ENCODE data around the gene FAM3B.

The FAM3B gene

GRCh38 chr21:41369920-41370839 lies 53.6 kb downstream of the FAM3B start:
- DNase-seq: no peak

- DNase-seq: no peak
Observed at GRCh38 chr21:41370840-41371684, 54.5 kb downstream of the FAM3B start.

- DNase-seq: no peak
Observed at GRCh38 chr21:41371685-41372030, 55.1 kb downstream of the FAM3B start.

GRCh38 chr21:41373253-41373652 lies 56.7 kb downstream of the FAM3B start:
- DNase-seq: no peak

GRCh38 chr21:41373763-41374162 lies 57.2 kb downstream of the FAM3B start:
- DNase-seq: no peak

GRCh38 chr21:41374177-41374712 lies 57.6 kb downstream of the FAM3B start:
- DNase-seq: no peak

- DNase-seq: no peak
Observed at GRCh38 chr21:41374867-41375533, 58.4 kb downstream of the FAM3B start.

GRCh38 chr21:41375875-41376274 lies 59.3 kb downstream of the FAM3B start:
- no peak for DNase-seq

- DNase-seq: no peak
Observed at GRCh38 chr21:41377715-41378114, 61.1 kb downstream of the FAM3B start.

- DNase-seq: no peak
Observed at GRCh38 chr21:41378849-41379248, 62.2 kb downstream of the FAM3B start.

GRCh38 chr21:41379901-41380300 lies 63.3 kb downstream of the FAM3B start:
- no peak for DNase-seq

- no peak for DNase-seq
Observed at GRCh38 chr21:41381731-41382130, 65.1 kb downstream of the FAM3B start.

GRCh38 chr21:41387042-41387819 lies 70.6 kb downstream of the FAM3B start:
- DNase-seq: no peak

GRCh38 chr21:41387824-41388223 lies 71.2 kb downstream of the FAM3B start:
- no peak for DNase-seq

- no peak for DNase-seq
Observed at GRCh38 chr21:41388259-41388658, 71.7 kb downstream of the FAM3B start.

GRCh38 chr21:41390043-41390639 lies 73.5 kb downstream of the FAM3B start:
- DNase-seq: no peak

- no peak for DNase-seq
Observed at GRCh38 chr21:41393876-41394465, 77.4 kb downstream of the FAM3B start.

GRCh38 chr21:41396558-41397075 lies 80.0 kb downstream of the FAM3B start:
- no peak for DNase-seq

- DNase-seq: no peak
Observed at GRCh38 chr21:41397471-41397891, 80.9 kb downstream of the FAM3B start.

- DNase-seq: no peak
Observed at GRCh38 chr21:41398251-41398650, 81.7 kb downstream of the FAM3B start.

GRCh38 chr21:41398831-41399230 lies 82.2 kb downstream of the FAM3B start:
- no peak for DNase-seq

Data from NCI-H345 (cell line).